Measurements from ENCODE around the gene AKT2. TPM values are rescaled to one million over a fixed set of nuclear protein-coding genes. Genes with fewer than 3 reads are reported as not detected.
A peak's percentile ranks its signal among the peaks of the same experiment; 100 is the strongest.

Gene AKT2
- total and polyA plus RNA-seq, 2 donors from 2014 or later = 75.0 to 154 TPM

- TF ChIP-seq CTCF (IDR thresholded peaks at IDR 0.05; ENCODE audit: borderline replicate concordance, extremely low read depth, insufficient read depth) = no peak
- Histone ChIP-seq H3K4me1 (ENCODE audit: control insufficient read depth in 2 of 3, insufficient read depth in 2 of 3, low read depth in 1 of 3, low read length in 3 of 3) (peaks cover 0 to 14% (median 9%) of the 10 kb centered on the region in 3 donors), H3K9ac (ENCODE audit: low read length in 3 of 3) (no peak overlapping the region), H3K4me3 (ENCODE audit: low read length in 3 of 3) (no peak overlapping the region), H3K36me3 (ENCODE audit: control insufficient read depth in 2 of 3, insufficient read depth in 3 of 3, low read length in 3 of 3) (peaks cover 4 to 22% (median 9%) of the 10 kb centered on the region in 3 donors), H3K9me3 (ENCODE audit: control insufficient read depth in 2 of 3, insufficient read depth in 1 of 3, low read length in 3 of 3) (no peaks in the 10 kb centered on the region), H3K27me3 (ENCODE audit: control insufficient read depth, insufficient read depth, low read length) (no peaks in the 10 kb centered on the region), H3K27ac (ENCODE audit: low read depth in 2 of 2, low read length in 2 of 2) (no peak overlapping the region)
- FAIRE-seq (no peak), DNase-seq (peak in 1 of 5 donors; percentile 47)
- intact Hi-C loops (cut with DNase I) = no loop called here
Observed at GRCh38 chr19:40251991-40252390, 33.2 kb downstream of the AKT2 start.

DNA sequence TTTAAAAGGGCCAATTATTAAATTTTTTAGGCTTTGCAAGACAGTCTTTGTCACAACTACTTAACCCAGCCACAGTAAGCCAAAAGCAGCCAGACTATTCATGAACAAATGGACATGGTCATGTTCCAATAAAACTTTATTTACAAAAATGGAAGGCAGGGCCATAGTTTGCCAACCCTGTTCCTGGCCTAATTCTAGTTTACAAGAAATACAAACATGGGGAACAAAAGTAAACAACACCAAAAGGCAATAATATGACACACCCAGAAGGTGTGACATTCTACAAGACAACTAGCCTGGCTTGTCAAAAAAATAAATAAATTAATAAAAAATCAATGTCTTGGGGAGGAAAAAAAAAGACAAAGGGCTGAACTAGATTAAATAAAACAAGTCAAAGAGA, 33.9 kb downstream of the AKT2 start:
- no peak overlapping the region for H3K27ac ChIP-seq (ENCODE audit: low read depth in 2 of 2, low read length in 2 of 2)

DNA sequence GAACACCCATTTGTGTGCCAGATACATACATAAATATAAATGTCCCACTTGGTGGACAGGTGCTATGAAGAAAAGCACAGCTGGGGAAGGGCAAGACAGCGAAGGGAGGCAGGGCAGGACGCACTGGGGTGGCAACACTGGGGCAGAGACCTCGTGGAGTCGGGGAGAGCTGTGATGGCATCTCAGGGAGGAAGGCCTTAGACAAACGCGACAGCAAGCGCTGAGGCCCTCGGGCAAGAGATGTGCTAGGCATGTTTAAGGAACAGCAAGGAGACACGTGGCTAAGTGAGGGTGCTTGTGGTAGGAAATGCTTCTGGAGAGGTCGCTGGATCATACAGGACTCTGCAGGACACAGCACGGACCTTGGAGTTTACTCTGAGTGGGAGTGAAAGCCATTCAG, 35.4 kb downstream of the AKT2 start:
- intact Hi-C loops (cut with DNase I) = no loop called here
- no peaks in the 10 kb centered on the region for H3K9me3 ChIP-seq (ENCODE audit: control insufficient read depth in 2 of 3, insufficient read depth in 1 of 3, low read length in 3 of 3)
- TF ChIP-seq CTCF (IDR thresholded peaks at IDR 0.05; ENCODE audit: borderline replicate concordance, extremely low read depth, insufficient read depth) = no peak
- no peak for FAIRE-seq
- H3K9ac ChIP-seq (ENCODE audit: low read length in 3 of 3) = no peak overlapping the region
- H3K27ac ChIP-seq (ENCODE audit: low read depth in 2 of 2, low read length in 2 of 2) = no peak overlapping the region
- no peaks in the 10 kb centered on the region for H3K27me3 ChIP-seq (ENCODE audit: control insufficient read depth, insufficient read depth, low read length)
- no peak overlapping the region for H3K4me3 ChIP-seq (ENCODE audit: low read length in 3 of 3)
- H3K36me3 ChIP-seq (ENCODE audit: control insufficient read depth in 2 of 3, insufficient read depth in 3 of 3, low read length in 3 of 3) = peaks cover 2 to 9% (median 3%) of the 10 kb centered on the region in 3 donors
- H3K4me1 ChIP-seq (ENCODE audit: control insufficient read depth in 2 of 3, insufficient read depth in 2 of 3, low read depth in 1 of 3, low read length in 3 of 3) = peaks cover 0 to 20% (median 6%) of the 10 kb centered on the region in 3 donors
- DNase-seq = peak in 1 of 5 donors; percentile 29

More for the DNA sequence above, 33.9 kb downstream of the AKT2 start:
- Histone ChIP-seq H3K36me3 (ENCODE audit: control insufficient read depth in 2 of 3, insufficient read depth in 3 of 3, low read length in 3 of 3) (peaks cover 4 to 17% (median 7%) of the 10 kb centered on the region in 3 donors), H3K9ac (ENCODE audit: low read length in 3 of 3) (no peak overlapping the region), H3K4me1 (ENCODE audit: control insufficient read depth in 2 of 3, insufficient read depth in 2 of 3, low read depth in 1 of 3, low read length in 3 of 3) (peaks cover 0 to 14% (median 3%) of the 10 kb centered on the region in 3 donors), H3K9me3 (ENCODE audit: control insufficient read depth in 2 of 3, insufficient read depth in 1 of 3, low read length in 3 of 3) (no peaks in the 10 kb centered on the region), H3K27me3 (ENCODE audit: control insufficient read depth, insufficient read depth, low read length) (no peaks in the 10 kb centered on the region), H3K4me3 (ENCODE audit: low read length in 3 of 3) (no peak overlapping the region)
- FAIRE-seq = no peak
- intact Hi-C loops (cut with DNase I) = no loop called here
- no peak for DNase-seq
- no peak for TF ChIP-seq CTCF (IDR thresholded peaks at IDR 0.05; ENCODE audit: borderline replicate concordance, extremely low read depth, insufficient read depth)

GRCh38 chr19:40249201-40249600, 35.9 kb downstream of the AKT2 start:
- peaks cover 2 to 8% (median 3%) of the 10 kb centered on the region in 3 donors for H3K36me3 ChIP-seq (ENCODE audit: control insufficient read depth in 2 of 3, insufficient read depth in 3 of 3, low read length in 3 of 3)
- H3K9me3 ChIP-seq (ENCODE audit: control insufficient read depth in 2 of 3, insufficient read depth in 1 of 3, low read length in 3 of 3) = no peaks in the 10 kb centered on the region
- intact Hi-C loops (cut with DNase I) = no loop called here
- no peaks in the 10 kb centered on the region for H3K27me3 ChIP-seq (ENCODE audit: control insufficient read depth, insufficient read depth, low read length)
- no peak for FAIRE-seq
- H3K4me3 ChIP-seq (ENCODE audit: low read length in 3 of 3) = no peak overlapping the region
- DNase-seq = peak in 1 of 5 donors; percentile 58
- TF ChIP-seq CTCF (IDR thresholded peaks at IDR 0.05; ENCODE audit: borderline replicate concordance, extremely low read depth, insufficient read depth) = no peak
- H3K4me1 ChIP-seq (ENCODE audit: control insufficient read depth in 2 of 3, insufficient read depth in 2 of 3, low read depth in 1 of 3, low read length in 3 of 3) = peaks cover 0 to 20% (median 6%) of the 10 kb centered on the region in 3 donors
- no peak overlapping the region for H3K27ac ChIP-seq (ENCODE audit: low read depth in 2 of 2, low read length in 2 of 2)
- no peak overlapping the region for H3K9ac ChIP-seq (ENCODE audit: low read length in 3 of 3)
